CD14-positive monocyte (primary cell): ENCODE data around the gene ATAD2B. TPM values are rescaled to one million over a fixed set of nuclear protein-coding genes. Genes with fewer than 3 reads are reported as not detected.
"Not testable (repeated sequence)": the region's sequence is repeated elsewhere in the genome, so short reads cannot be mapped to it uniquely, and the experiment has no call there.

ENCODE experiments used
- DNase-seq, 3 donors: peaks; one replicate each; pipeline ENCODE4 v3.0.0-alpha.2; 2011 to 2022
- H2AFZ ChIP-seq: 2 replicates; pipeline ENCODE4 v1.6.0; 2012; ENCODE audit warnings: mild to moderate bottlenecking, low read depth, low read length, inconsistent platforms; ENCODE audit not compliant: insufficient read depth, poor library complexity, severe bottlenecking
- H3K27ac ChIP-seq, 2 donors: 1 replicate in 1 of 2; 2 replicates in 1 of 2; pipeline ENCODE4 v1.5.1; 2012 to 2013; ENCODE audit warnings: low read length in 2 of 2, control low read depth in 1 of 2, inconsistent platforms in 1 of 2, low read depth in 1 of 2, mild to moderate bottlenecking in 1 of 2
- H3K27me3 ChIP-seq, 2 donors: one replicate each; pipeline versions ENCODE4 v1.6.0 to v1.6.1; 2011 to 2013; ENCODE audit warnings: low read length in 2 of 2; ENCODE audit not compliant: control insufficient read depth in 2 of 2, insufficient read depth in 2 of 2
- H3K36me3 ChIP-seq, 2 donors: replicated peaks in 1 of 2; 1 replicate in 1 of 2; 2 replicates in 1 of 2; pipeline versions ENCODE4 v1.5.1 to v1.6.1; 2012 to 2013; ENCODE audit warnings: low read length in 2 of 2, control low read depth in 1 of 2, inconsistent platforms in 1 of 2, mild to moderate bottlenecking in 1 of 2; ENCODE audit not compliant: insufficient read depth in 2 of 2, control insufficient read depth in 1 of 2
- H3K4me1 ChIP-seq, 2 donors: 1 replicate in 1 of 2; 2 replicates in 1 of 2; pipeline versions ENCODE4 v1.5.1 to v1.6.1; 2012 to 2013; ENCODE audit warnings: low read length in 2 of 2, control low read depth in 1 of 2, inconsistent platforms in 1 of 2, mild to moderate bottlenecking in 1 of 2, moderate library complexity in 1 of 2; ENCODE audit not compliant: insufficient read depth in 2 of 2, control insufficient read depth in 1 of 2
- H3K4me2 ChIP-seq: replicated peaks from 2 replicates; pipeline ENCODE3; 2012; ENCODE audit warnings: low read length, moderate library complexity, mild to moderate bottlenecking; ENCODE audit not compliant: poor library complexity, severe bottlenecking; ENCODE audit errors: extremely low read depth
- H3K4me3 ChIP-seq, 3 experiments: fragments of 200-600 bp in 1 of 3; sonication (generic) in 1 of 3; replicated peaks in 1 of 3; 1 replicate in 2 of 3; 2 replicates in 1 of 3; pipeline ENCODE4 v1.5.1; 2011 to 2013; ENCODE audit warnings: low read length in 3 of 3, mild to moderate bottlenecking in 3 of 3, control low read depth in 2 of 3, low read depth in 2 of 3, inconsistent platforms in 1 of 3, moderate library complexity in 1 of 3
- H3K79me2 ChIP-seq: 2 replicates; pipeline ENCODE4 v1.6.0; 2012; ENCODE audit warnings: mild to moderate bottlenecking, control low read depth, inconsistent platforms, low read length, moderate library complexity; ENCODE audit not compliant: insufficient read depth
- H3K9ac ChIP-seq: 2 replicates; pipeline ENCODE4 v1.6.0; 2017; ENCODE audit warnings: low read length, mild to moderate bottlenecking; ENCODE audit not compliant: insufficient read depth, poor library complexity, severe bottlenecking
- H3K9me3 ChIP-seq, 2 donors: replicated peaks in 1 of 2; 1 replicate in 1 of 2; 2 replicates in 1 of 2; pipeline versions ENCODE4 v1.5.1 to v1.6.1; 2012 to 2013; ENCODE audit warnings: low read length in 2 of 2, control low read depth in 1 of 2; ENCODE audit not compliant: control insufficient read depth in 1 of 2, insufficient read depth in 1 of 2
- H4K20me1 ChIP-seq: 2 replicates; pipeline ENCODE4 v1.6.0; 2012; ENCODE audit warnings: mild to moderate bottlenecking, low read length, control low read depth, moderate library complexity; ENCODE audit not compliant: insufficient read depth
- H3K27ac Mint-ChIP-seq, 7 donors: one replicate each; pipeline ENCODE4 v1.8.0; 2020; ENCODE audit warnings: mild to moderate bottlenecking in 7 of 7, mixed read lengths in 7 of 7, moderate library complexity in 6 of 7, inconsistent platforms in 2 of 7
- H3K27me3 Mint-ChIP-seq, 3 donors: one replicate each; pipeline ENCODE4 v1.8.0; 2021 to 2022; ENCODE audit warnings: low read depth in 3 of 3, mild to moderate bottlenecking in 3 of 3, mixed read lengths in 3 of 3, moderate library complexity in 3 of 3, inconsistent platforms in 1 of 3
- H3K36me3 Mint-ChIP-seq, 2 donors: one replicate each; pipeline ENCODE4 v1.8.0; 2020; ENCODE audit warnings: mixed read lengths in 2 of 2, inconsistent platforms in 1 of 2, mild to moderate bottlenecking in 1 of 2
- H3K4me1 Mint-ChIP-seq: one replicate; pipeline ENCODE4 v1.8.0; 2020; ENCODE audit warnings: mild to moderate bottlenecking, mixed read lengths
- H3K4me3 Mint-ChIP-seq, 2 donors: one replicate each; pipeline ENCODE4 v1.8.0; 2020; ENCODE audit warnings: mild to moderate bottlenecking in 2 of 2, mixed read lengths in 2 of 2, moderate library complexity in 1 of 2
- H3K9me3 Mint-ChIP-seq, 7 donors: one replicate each; pipeline ENCODE4 v1.8.0; 2020 to 2022; ENCODE audit warnings: mixed read lengths in 7 of 7, mild to moderate bottlenecking in 6 of 7, moderate library complexity in 6 of 7, inconsistent platforms in 2 of 7
- CTCF ChIP-seq: fragments of 200-600 bp; IDR thresholded peaks from one replicate; pipeline ENCODE4 v1.8.0; 2022; ENCODE audit warnings: antibody characterized with exemption, mild to moderate bottlenecking
- WGBS: methylation state at CpG from one replicate; pipeline ENCODE4 v1.1.5; 2013; ENCODE audit warnings: missing lambda C conversion rate; ENCODE audit not compliant: insufficient coverage; 5-methylcytosine and 5-hydroxymethylcytosine counted together
- intact Hi-C, 2 donors: fragments of 100-400 bp; cut with micrococcal nuclease; formaldehyde crosslinking; loops; one replicate each; pipeline versions ENCODE4 v1.15.0 to v1.15.1; 2023
- polyA plus RNA-seq, 3 donors: library from polyadenylated mRNA; depleted of rRNA in 1 of 3; unstranded in 2 of 3; stranded (reverse) in 1 of 3; fragments of 300-500 nt in 2 of 3; fragments of >200 nt in 1 of 3; fragmentation: Illumina TruSeq in 2 of 3; gene quantifications; 1 replicate in 2 of 3; 2 replicates in 1 of 3; pipeline ENCODE4 v1.2.3, GENCODE V29; 2012 to 2021

Gene ATAD2B
- polyA plus RNA-seq, 3 donors, result 4.9 to 12.1 (median 7.2) TPM

- no peak for TF ChIP-seq CTCF
- H3K4me2 ChIP-seq, result no peak overlapping the region
- DNase-seq, result no peak
- no peaks in the 10 kb centered on the region for H3K79me2 ChIP-seq
- H2AFZ ChIP-seq, result no peak overlapping the region
- intact Hi-C loops, result no loop called here
- Mint-ChIP-seq H3K4me3 (no peak overlapping the region), H3K27ac (peak overlapping the region in 3 of 7 donors; percentile 14 to 27 (median 17)), H3K36me3 (peaks cover 61 to 74% of the 10 kb centered on the region in 2 donors), H3K27me3 (no peaks in the 10 kb centered on the region), H3K4me1 (peaks cover 4% of the 10 kb centered on the region), H3K9me3 (peaks cover 8 to 28% (median 18%) of the 10 kb centered on the region in 7 donors)
- H3K27me3 ChIP-seq, result no peaks in the 10 kb centered on the region
- H3K4me1 ChIP-seq, result no peaks in the 10 kb centered on the region
- no peak overlapping the region for H3K4me3 ChIP-seq
- H3K9ac ChIP-seq, result no peak overlapping the region
- 80% methylated on average over 1 of the region's 3 CpGs for WGBS
- no peak overlapping the region for H3K27ac ChIP-seq
- H3K36me3 ChIP-seq, result peaks cover 21 to 54% of the 10 kb centered on the region in 2 donors
- no peaks in the 10 kb centered on the region for H4K20me1 ChIP-seq
- H3K9me3 ChIP-seq, result peaks cover under 1 to 8% of the 10 kb centered on the region in 2 donors
Observed at GRCh38 chr2:23734416-23734815, 192.5 kb downstream of the ATAD2B start.

GRCh38 chr2:23723029-23723428 lies 203.9 kb downstream of the ATAD2B start:
- Mint-ChIP-seq H3K4me1 (peaks cover 20% of the 10 kb centered on the region), H3K36me3 (peaks cover 68 to 76% of the 10 kb centered on the region in 2 donors), H3K9me3 (peaks cover 13 to 38% (median 20%) of the 10 kb centered on the region in 7 donors)
- 100% methylated on average over 1 of the region's 3 CpGs for WGBS
- DNase-seq, H3K27ac Mint-ChIP-seq, H3K27ac ChIP-seq, H4K20me1 ChIP-seq, H3K27me3 ChIP-seq, intact Hi-C loops, H3K9ac ChIP-seq, H3K4me2 ChIP-seq, H3K79me2 ChIP-seq, H3K4me1 ChIP-seq, H2AFZ ChIP-seq, H3K4me3 Mint-ChIP-seq, H3K27me3 Mint-ChIP-seq, H3K4me3 ChIP-seq: not testable (repeated sequence)
- Histone ChIP-seq H3K9me3 (peaks cover 15 to 16% of the 10 kb centered on the region in 2 donors), H3K36me3 (peaks cover 20 to 71% of the 10 kb centered on the region in 2 donors)
